HG02610 (cell line): ENCODE measurements around the gene AKR1D1.
"Not testable (repeated sequence)": the region's sequence is repeated elsewhere in the genome, so short reads cannot be mapped to it uniquely, and the experiment has no call there.

Experiments
- ATAC-seq: cut with Tn5 transposase; IDR thresholded peaks from one replicate; pipeline ENCODE4 v1.9.1; 2021; ENCODE audit warnings: mild to moderate bottlenecking, moderate library complexity; ENCODE audit not compliant: unreplicated experiment

AKR1D1 gene

DNA sequence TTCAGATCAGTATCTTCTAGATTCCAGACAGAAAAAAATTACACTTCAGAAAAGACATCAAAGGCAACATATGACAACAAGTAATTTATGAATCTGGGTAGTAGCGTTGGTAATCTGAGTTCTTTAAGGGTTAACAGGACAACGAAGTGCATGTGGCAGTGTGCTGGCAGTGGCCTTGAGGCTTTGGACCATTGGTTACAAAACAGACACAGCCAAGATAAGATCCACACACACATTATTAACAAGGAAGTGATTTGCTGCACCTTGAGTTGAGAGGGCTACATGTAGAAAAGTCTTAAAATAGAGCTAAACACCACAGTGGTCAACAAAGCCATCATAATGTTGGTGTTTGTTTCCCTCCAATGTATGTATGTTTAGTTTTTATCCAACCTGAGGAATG, 40.6 kb downstream of the AKR1D1 start:
- ATAC-seq, result no peak

- no peak for ATAC-seq
These were observed 44.0 kb downstream of the AKR1D1 start for GRCh38 chr7:138120140-138120827.

DNA sequence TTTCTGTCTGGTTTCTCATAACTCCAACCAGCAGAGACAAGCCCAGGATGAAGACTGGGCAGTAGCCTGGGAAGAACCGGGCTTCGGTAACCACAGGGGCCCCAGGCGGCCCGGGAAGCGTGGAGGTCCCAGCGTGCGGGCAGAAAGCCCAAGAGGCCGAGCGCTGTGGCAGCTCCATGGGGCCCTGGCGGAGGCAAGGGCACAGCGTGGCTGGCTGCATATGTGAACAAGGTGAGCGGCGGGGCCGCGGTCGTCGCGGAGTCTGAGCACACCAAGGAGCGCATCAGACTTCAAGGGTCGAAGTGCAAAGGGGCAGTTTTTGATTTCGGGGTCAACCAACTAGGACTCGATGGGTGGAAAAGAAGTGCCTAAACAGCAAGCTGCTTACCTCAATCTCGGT, 45.9 kb downstream of the AKR1D1 start:
- no peak for ATAC-seq

DNA sequence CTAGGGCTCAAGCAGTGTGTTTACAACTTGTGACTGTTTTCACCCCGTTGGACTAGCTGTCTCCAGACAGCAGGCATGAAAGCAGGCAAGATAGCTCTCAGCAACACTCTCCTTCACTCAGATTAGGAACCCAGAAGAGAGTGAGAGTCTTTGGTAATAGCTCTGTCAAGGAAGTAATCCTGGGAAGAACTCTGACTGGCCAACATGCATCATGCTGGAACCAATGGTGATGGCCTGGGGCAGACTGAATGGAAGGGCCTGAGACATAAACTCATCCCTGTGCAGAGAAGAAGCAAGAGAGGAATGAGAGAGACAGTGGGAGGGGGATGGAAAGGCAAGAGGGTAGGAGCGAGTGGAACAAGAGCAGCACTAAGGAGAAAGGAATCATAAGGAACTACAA, 48.9 kb downstream of the AKR1D1 start:
- ATAC-seq, result no peak

DNA sequence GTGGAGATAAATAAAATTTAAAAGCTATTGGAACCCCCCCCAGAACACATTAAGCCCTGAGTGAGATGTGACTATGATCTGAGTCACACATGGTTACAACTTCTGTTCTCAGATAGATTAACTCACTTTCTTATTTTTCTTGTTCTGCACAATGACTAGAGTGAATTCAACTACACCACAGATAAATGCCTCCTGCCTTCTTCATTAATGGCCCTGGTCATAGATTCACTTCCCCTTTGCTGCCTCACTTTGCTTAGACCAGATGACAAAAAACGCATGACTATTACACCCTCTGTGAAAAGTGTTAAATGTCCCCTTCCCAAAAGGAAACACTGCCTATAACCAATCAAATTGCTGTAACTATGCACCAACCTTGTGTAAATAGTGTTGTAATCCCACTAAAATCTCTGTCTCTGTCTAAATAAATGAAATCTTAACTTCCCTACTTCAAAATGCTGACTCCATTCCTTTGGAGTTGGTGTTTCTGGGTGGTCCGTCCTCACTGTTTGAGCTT, 49.4 kb downstream of the AKR1D1 start:
- no peak for ATAC-seq

GRCh38 chr7:138126928-138127327, 50.7 kb downstream of the AKR1D1 start:
- no peak for ATAC-seq

DNA sequence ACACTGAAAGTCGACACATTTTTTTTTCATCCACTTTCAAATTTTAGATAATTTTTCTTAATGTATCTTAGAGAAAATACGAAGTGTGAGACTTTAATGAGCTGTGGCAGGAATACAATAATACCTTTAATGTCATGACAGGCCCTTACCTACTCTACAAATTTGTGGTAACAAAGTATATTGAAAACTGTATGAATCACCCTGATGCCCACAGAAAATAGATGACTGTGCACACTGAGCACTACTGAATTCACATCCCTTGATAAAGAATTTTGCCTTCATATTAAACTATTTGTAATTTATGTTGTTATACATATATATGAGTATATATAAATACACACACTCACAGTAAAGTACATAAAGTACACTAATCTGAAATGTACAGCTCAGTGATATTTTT, 51.7 kb downstream of the AKR1D1 start:
- no peak for ATAC-seq

DNA sequence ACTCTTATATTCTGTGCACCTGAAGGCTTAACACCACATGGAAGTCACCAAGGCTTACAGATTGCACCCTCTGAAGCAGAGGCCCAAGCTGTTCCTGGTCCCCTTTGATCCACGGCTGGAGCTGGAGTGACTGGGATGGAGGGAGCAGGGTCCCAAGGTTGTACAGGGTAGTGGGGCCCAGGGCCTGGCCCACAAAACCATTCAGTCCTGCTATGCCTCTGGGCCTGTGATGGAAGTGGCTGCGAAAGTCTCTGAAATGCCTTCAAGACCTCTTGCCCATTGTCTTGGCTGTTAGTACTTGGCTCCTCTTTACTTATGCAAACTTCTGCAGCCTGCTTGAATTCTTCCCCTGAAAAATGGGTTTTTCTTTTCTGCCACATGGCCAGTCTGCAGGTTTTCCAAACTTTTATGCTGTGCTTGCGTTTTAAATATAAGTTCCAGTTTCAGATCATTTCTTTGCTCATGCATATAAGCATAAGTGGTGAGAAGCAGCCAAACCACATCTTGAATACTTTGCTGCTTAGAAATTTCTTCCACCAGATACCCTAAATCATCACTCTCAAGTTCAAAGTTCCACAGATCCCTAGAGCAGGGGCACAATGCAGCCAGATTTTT, 53.4 kb downstream of the AKR1D1 start:
- no peak for ATAC-seq

DNA sequence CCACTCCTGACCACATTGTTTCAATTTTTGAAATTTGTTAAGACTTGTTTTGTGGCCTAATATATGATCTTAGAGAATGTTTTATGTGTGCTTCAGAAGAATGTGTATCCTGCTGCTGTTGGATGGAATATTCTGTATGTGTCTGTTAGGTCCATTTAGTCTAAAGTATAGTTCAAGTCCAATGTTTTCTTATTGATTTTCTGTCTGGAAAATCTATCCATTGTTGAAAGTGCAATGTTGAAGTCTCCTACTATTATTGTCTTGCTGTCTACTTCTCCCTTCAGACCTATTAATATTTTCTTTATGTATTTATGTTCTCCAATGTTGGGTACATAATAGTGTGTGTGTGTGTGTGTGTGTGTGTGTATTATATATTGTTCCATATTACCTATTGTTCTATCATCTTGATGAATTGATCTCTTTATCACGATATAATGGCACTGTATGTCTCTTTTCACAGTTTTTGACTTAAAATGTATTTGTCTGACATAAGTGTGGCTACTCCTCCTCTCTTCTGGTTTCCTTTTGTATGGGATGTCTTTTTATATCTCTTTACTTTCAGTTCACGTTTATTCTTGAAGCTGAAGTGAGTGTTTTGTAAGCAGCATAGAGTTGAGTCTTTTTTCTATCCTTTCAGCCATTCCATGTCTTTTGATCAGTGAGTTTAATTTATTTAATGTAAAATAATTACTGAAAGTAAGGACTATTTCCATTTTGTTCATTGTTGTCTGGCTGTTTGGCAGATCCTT, 61.3 kb downstream of the AKR1D1 start:
- no peak for ATAC-seq

- no peak for ATAC-seq
These were observed 62.0 kb downstream of the AKR1D1 start for GRCh38 chr7:138138244-138138643.

DNA sequence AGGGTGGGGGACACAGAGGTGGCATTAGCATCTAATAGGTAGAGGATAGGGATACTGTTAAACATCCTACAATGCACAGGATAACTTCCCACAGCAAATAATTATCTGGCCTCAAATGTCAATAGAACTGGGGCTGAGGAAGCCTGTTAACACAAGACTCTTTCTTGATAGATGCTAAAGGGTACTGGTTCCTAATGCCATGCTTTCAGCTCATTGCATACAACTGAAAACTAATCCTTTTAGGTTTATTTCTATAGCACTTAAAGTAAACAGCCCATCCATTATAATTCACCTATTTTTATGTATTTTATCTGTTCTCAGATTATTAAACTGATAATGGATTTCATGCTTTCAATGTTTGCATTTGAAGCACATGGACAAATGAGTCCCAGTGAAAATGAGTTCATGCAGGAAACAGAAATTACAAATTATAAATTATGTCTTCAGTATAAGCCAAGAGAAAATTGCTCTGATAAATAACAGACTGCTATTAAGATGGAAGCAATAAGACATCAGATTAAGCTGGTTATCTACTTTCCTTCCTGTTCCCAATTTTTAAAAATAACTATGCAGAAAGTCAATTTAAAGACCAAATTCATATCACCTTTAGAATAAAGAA, 66.4 kb downstream of the AKR1D1 start:
- ATAC-seq, result no peak

DNA sequence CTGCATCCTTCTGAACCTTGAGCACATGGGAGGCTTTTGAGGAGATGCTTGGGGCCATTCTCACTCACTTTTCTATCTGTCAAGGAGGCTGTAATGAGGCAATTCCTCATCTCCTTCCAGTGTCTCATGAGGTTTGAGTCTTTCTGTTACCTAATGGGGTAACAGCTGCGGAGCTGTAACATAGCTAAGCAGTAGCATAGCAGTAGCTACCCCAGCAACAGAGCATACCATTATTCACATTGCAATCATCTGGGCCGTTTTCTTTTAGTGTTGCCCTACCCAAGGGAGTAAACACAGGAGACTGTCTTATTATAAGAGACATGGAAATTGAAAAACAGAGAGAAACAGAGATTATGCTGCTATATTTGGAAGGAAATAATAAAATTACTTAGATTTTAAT, 68.7 kb downstream of the AKR1D1 start:
- no peak for ATAC-seq

DNA sequence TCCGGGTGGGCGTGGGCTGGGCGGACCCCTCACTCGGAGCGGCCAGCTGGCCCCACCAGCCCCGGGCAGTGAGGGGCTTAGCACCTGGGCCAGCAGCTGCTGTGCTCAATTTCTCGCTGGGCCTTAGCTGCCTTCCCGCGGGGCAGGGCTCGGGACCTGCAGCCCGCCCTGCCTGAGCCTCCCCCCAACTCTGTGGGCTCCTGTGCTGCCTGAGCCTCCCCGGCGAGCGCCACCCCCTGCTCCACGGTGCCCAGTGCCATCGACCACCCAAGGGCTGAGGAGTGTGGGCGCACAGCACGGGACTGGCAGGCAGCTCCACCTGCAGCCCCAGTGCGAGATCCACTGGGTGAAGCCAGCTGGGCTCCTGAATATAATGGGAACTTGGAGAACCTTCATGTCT, 70.0 kb downstream of the AKR1D1 start:
- ATAC-seq, result not testable (repeated sequence)

GRCh38 chr7:138146757-138147734, 70.8 kb downstream of the AKR1D1 start:
- not testable (repeated sequence) for ATAC-seq

- ATAC-seq, result no peak
These were observed 75.7 kb downstream of the AKR1D1 start for GRCh38 chr7:138151731-138152577.

GRCh38 chr7:138154661-138155060, 78.4 kb downstream of the AKR1D1 start:
- ATAC-seq, result no peak

GRCh38 chr7:138157702-138158101, 81.4 kb downstream of the AKR1D1 start:
- no peak for ATAC-seq

- ATAC-seq, result no peak
These were observed 82.7 kb downstream of the AKR1D1 start for GRCh38 chr7:138158739-138159528.
